Erythroblast (primary cell): Measurements from ENCODE around the gene PAQR5.
A peak's percentile ranks its signal among the peaks of the same experiment; 100 is the strongest.
"Not testable (repeated sequence)": the region's sequence is repeated elsewhere in the genome, so short reads cannot be mapped to it uniquely, and the experiment has no call there.

ENCODE experiments used
- DNase-seq, 2 experiments: peaks; one replicate each; lab custom pipeline; 2025; lab: John Stamatoyannopoulos, UW
- GATA1 ChIP-seq: IDR thresholded peaks from 2 replicates; pipeline ENCODE4 v1.6.1; 2011; ENCODE audit warnings: low read depth, mild to moderate bottlenecking, control low read depth, low read length, moderate library complexity
- POLR2A ChIP-seq: IDR thresholded peaks from 2 replicates; pipeline ENCODE4 v1.6.1; 2011; ENCODE audit warnings: mild to moderate bottlenecking, low read length

The PAQR5 gene

GRCh38 chr15:69315402-69316110, 16.8 kb downstream of the PAQR5 start:
- no peak for DNase-seq
- TF ChIP-seq GATA1 (no peak), POLR2A (no peak)

DNA sequence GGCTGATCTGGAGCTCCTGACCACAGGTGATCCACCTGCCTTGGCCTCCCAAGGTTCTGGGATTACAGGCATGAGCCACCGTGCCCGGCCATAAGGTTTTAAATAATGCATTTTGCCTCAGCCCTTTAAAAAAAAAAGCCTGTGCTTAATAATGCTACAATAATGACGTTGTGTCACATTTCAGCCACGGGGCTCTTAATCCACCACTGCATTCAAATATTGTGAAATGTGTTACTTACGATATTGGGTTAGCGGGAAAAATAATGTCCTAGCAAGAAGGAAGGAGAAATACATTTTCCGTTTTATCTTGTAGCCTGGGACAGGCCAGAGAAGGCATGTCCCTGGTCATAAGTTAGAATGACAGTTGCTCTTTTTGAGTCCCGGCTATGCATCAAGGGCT, 17.6 kb downstream of the PAQR5 start:
- no peak for DNase-seq
- TF ChIP-seq POLR2A (no peak), GATA1 (no peak)

GRCh38 chr15:69317392-69317841, 18.7 kb downstream of the PAQR5 start:
- no peak for DNase-seq
- TF ChIP-seq GATA1 (no peak), POLR2A (no peak)

DNA sequence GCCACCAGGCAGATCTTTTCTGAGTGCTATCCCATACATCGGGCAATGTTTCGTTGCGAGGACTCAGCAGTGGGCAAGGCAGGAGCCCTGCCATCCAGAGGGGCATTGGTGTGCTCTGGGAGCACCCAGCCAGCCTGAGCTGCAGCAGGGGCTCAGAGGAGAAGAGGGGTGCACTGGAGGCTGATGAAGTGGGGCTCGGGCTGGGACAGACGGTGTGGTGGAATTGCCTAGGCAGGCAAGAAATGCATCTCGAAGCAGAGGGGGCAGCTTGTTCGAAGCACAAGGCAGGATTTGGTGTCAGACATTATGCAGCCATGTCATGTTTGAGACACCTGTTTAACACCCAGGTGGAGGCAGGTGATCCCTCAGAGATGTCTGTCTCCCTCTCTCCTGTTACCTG, 19.3 kb downstream of the PAQR5 start:
- no peak for DNase-seq

DNA sequence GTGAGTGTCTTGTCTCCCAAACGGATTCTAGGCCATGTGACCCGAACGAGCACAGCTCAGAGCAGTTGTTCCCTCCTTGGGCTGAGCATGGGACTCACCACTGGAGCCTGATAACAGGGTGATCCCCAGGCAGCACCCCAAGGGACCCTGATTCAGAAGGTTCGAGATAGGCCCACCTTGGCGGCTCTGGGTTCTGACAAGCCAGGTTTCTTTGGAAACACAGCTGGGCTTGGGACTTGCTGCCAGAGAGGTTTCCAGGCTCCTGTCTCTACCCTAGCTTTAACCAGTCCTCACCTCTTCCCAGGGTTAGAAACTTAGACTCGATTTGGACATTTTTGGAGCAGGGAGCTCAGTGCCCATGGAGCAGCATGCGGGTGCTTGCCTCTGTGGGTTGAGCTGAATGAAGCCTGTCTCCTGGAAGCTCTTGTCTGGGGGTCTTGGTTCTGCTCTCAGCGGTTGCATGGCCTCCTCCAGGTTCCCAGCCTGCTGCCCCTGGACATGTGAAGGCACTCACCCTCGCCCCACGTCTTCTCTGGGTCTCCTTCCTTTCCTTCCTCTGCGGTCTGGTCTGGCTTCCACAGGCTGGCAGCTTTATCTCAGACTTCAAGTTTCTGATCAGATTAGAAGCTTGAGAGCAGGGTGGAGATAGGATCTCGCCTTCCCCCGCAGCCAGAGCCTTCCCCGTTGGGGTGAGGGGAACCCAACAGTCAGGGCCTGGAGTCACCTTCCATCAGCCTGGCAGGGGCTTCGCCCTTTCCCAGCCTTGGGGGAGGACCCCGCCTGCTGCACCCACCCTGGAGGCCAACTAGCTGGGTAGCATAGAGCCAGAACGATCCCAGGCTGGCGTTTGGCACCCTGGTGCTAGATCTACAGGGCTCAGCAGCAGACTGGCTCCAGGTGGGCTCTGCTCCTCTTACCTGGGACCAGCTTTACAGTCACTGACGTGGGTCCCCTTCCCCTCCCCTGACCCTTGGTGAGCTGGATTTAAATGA, 21.0 kb downstream of the PAQR5 start:
- TF ChIP-seq GATA1 (no peak), POLR2A (no peak)
- DNase-seq: peak in 1 of 2 experiments; percentile 41

More for the DNA sequence above, 19.3 kb downstream of the PAQR5 start:
- TF ChIP-seq POLR2A (no peak), GATA1 (no peak)

GRCh38 chr15:69320977-69321554, 22.4 kb downstream of the PAQR5 start:
- no peak for TF ChIP-seq POLR2A
- no peak for TF ChIP-seq GATA1
- peak; percentile 31 to 62 for DNase-seq

DNA sequence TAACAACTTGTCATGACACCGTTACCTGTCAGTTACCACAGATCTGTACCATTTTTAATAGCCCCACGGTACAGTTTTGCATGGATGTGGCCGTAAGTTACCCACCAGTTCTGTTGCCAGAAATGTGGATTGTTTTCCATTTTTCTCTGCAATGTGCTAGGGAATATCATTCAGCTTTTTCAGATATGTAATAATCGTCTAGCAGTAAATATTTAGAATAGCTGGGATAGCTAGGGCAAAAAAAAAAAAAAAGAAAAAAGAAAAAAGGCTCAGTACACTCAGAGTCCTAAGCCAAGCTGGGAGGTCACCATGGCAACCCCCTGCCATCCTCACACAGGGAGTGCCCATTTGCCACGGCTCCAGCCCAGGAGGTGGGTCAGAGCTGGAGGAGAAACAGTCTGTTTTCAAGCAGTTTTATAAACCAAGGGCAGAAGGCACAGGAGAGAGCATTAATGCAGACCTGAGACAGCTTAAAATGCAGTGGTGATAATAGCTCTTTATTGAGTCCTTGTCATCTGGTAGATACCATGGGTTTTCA, 25.2 kb downstream of the PAQR5 start:
- TF ChIP-seq GATA1 (no peak), POLR2A (no peak)
- DNase-seq: no peak

DNA sequence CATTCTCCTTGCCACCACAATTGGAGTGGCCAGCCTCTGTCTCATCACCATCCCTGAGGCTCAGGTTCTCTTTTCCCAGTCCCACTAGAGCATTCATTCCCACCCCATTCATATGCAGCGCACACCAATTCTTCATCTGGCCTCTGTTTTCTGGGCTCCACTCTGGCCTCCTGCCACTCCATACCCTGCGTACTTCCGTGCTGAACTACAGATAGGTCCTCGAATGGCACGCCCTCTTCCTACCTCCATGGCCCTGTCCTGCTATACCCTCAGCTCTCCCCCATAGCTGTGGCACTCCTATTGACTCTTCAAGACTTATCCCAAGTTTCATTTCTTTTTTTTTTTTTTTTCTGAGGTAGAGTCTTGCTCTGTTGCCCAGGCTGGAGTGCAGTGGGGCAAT, 25.9 kb downstream of the PAQR5 start:
- DNase-seq: no peak
- TF ChIP-seq GATA1 (no peak), POLR2A (no peak)

DNA sequence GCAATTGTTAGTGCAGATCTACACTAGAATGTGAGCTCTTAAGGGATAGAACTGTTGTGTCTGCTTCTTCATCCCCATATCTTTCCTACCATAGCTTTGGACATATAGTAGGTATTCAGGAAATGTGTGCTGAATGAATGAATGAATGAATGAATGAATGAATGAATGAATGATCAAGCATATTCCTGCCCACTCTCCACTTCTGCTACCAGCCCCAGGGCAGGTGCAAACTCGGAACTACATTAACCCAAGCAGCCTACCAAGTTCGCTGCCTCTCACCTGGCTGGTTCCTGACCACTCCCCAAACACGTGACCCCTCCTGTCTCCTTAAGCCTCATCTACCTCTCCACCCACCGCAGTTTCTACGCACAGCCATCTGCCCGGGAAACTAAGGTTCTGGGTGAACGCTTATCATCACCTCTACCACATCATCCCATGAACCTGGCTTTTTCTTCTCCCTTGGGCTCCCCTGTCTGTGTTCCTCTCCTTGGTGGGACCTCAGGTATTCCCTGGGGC, 26.8 kb downstream of the PAQR5 start:
- no peak for DNase-seq
- no peak for TF ChIP-seq POLR2A
- TF ChIP-seq GATA1: no peak

- no peak for DNase-seq
- TF ChIP-seq GATA1 (no peak), POLR2A (no peak)
These were observed 29.4 kb downstream of the PAQR5 start for GRCh38 chr15:69328080-69328479.

GRCh38 chr15:69328739-69329138, 30.0 kb downstream of the PAQR5 start:
- DNase-seq: no peak
- TF ChIP-seq GATA1: no peak
- TF ChIP-seq POLR2A: no peak

DNA sequence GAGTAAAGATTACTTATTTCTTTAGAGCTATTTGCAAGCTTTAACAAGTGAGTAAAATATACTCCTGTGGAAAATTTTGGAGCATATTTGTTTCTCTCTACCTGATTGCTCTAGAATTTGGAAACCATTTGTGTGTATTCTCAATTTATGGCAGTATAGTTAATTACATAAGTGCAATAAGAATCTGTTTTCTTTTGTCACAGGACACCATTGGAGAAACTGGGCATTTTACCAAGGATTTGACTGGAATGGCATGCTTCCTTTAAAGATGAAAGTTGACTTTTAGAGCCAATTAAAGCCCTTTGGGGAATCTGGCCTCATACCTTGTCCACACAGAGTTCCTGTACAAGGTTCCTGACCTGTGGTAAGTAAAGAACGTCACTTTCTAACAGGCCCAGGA, 38.4 kb downstream of the PAQR5 start:
- no peak for DNase-seq

GRCh38 chr15:69338535-69339213, 40.0 kb downstream of the PAQR5 start:
- no peak for DNase-seq
- TF ChIP-seq GATA1 (no peak), POLR2A (no peak)

More for the DNA sequence above, 38.4 kb downstream of the PAQR5 start:
- TF ChIP-seq POLR2A: no peak
- TF ChIP-seq GATA1: no peak

DNA sequence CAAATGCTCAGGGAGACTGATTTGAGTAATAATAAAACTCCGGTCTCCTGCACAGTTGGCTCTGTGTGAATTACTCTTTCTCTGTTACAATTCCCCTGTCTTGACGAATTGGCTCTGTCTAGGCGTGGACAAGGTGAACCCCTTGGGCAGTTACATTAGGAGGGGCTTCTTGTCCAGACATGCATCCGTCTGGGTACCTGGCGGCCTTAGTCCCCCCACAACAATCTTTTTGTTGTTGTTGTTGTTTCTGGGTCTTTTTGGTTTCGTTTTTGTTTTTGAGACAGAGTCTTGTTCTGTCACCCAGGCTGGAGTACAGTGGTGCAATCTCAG, 40.5 kb downstream of the PAQR5 start:
- DNase-seq: not testable (repeated sequence)
